Panc1 (cell line): ENCODE measurements around the gene TFEB. TPM values are rescaled to one million over a fixed set of nuclear protein-coding genes. Genes with fewer than 3 reads are reported as not detected.

Source experiments
- ATAC-seq: fragments of 200-7000 bp; cut with Tn5 transposase; 2 replicates; pipeline ENCODE4 v1.9.1; 2020; ENCODE audit warnings: mild to moderate bottlenecking, moderate library complexity
- BruUV-seq: library from RNA; stranded (reverse); fragments of 400-500 nt; replicated peaks from 2 replicates; lab custom pipeline; 2021; lab: Mats Ljungman, UMichigan
- CTCF ChIA-PET: fragments of 300-600 bp; sonication (Branson Sonifier 250); formaldehyde crosslinking; loops from one replicate; lab custom pipeline; 2022; ENCODE audit warnings: antibody characterized with exemption; lab: Charles Lee
- POLR2A ChIA-PET: fragments of 300-600 bp; sonication (Branson Sonifier 250); formaldehyde crosslinking; loops from one replicate; lab custom pipeline; 2022; ENCODE audit warnings: antibody characterized with exemption; lab: Charles Lee
- DNase-seq: peaks from one replicate; pipeline ENCODE4 v3.0.0-alpha.2; 2010; ENCODE audit warnings: low read depth, low spot score
- H3K27ac ChIP-seq: 2 replicates; pipeline ENCODE4 v1.5.1; 2011; ENCODE audit warnings: mild to moderate bottlenecking, low read length, inconsistent platforms
- H3K27me3 ChIP-seq: fragments of 200-500 bp; sonication (Bioruptor generic); 2 replicates; pipeline ENCODE4 v1.6.0; 2014; ENCODE audit warnings: low read length, inconsistent platforms; ENCODE audit not compliant: control insufficient read depth, insufficient read depth
- H3K36me3 ChIP-seq: fragments of 200-500 bp; sonication (Bioruptor generic); 2 replicates; pipeline ENCODE4 v1.5.1; 2014; ENCODE audit warnings: inconsistent platforms, mild to moderate bottlenecking, low read length, moderate library complexity; ENCODE audit not compliant: control insufficient read depth, insufficient read depth
- H3K4me1 ChIP-seq: 2 replicates; pipeline ENCODE4 v1.5.1; 2011; ENCODE audit warnings: inconsistent platforms, mild to moderate bottlenecking, low read length, moderate library complexity; ENCODE audit not compliant: control insufficient read depth, insufficient read depth
- H3K4me3 ChIP-seq, 2 experiments: 2 replicates each; pipeline ENCODE4 v1.5.1; 2011 to 2012; ENCODE audit warnings: low read depth in 2 of 2, low read length in 2 of 2, mild to moderate bottlenecking in 2 of 2, inconsistent platforms in 1 of 2, moderate library complexity in 1 of 2
- H3K9me3 ChIP-seq: fragments of 200-500 bp; sonication (Bioruptor generic); 2 replicates; pipeline ENCODE4 v1.5.1; 2014; ENCODE audit warnings: low read depth, mild to moderate bottlenecking, inconsistent platforms, low read length, moderate library complexity; ENCODE audit not compliant: control insufficient read depth, insufficient read depth
- POLR2AphosphoS5 ChIP-seq: IDR thresholded peaks from 2 replicates; pipeline ENCODE4 v1.6.1; 2012; ENCODE audit warnings: mild to moderate bottlenecking, low read depth, low read length, moderate library complexity
- SIN3A ChIP-seq: IDR thresholded peaks from 2 replicates; pipeline ENCODE4 v1.6.1; 2012; ENCODE audit warnings: low read depth, mild to moderate bottlenecking, low read length, moderate library complexity, borderline replicate concordance; ENCODE audit not compliant: insufficient read depth
- TCF7L2 ChIP-seq: IDR thresholded peaks from 2 replicates; pipeline ENCODE4 v1.6.1; 2011; ENCODE audit warnings: mild to moderate bottlenecking, low read depth, low read length, inconsistent platforms
- in situ Hi-C: cut with HindIII; loops from 2 replicates; pipeline ENCODE4 v1.10.0; 2016; ENCODE audit warnings: low sequenced_read_pairs, low pct_unique_long_range_greater_than_20kb
- intact Hi-C: fragments of 100-400 bp; cut with micrococcal nuclease; formaldehyde crosslinking; loops from one replicate; pipeline ENCODE4 v1.10.0; 2022; ENCODE audit not compliant: unreplicated experiment
- total RNA-seq: library from RNA; stranded (reverse); gene quantifications from one replicate; pipeline ENCODE4 v1.2.1, GENCODE V29; 2021; ENCODE audit not compliant: unreplicated experiment
- TF ChIP-seq, protein P1 (sequence below): fragments of 450-650 bp; IDR thresholded peaks from 2 replicates; pipeline ENCODE4 v1.5.1; 2017; ENCODE audit warnings: mild to moderate bottlenecking
- TF ChIP-seq, protein P2 (sequence below), 2 experiments: IDR thresholded peaks; 2 replicates each; pipeline ENCODE4 v1.6.1; 2011 to 2012; ENCODE audit warnings: low read depth in 2 of 2, control low read depth in 1 of 2, low read length in 1 of 2, mild to moderate bottlenecking in 1 of 2, moderate library complexity in 1 of 2; ENCODE audit not compliant: insufficient read depth in 1 of 2

Gene TFEB
- total RNA-seq, 1 experiment from 2014 or later: 13.3 TPM

DNA sequence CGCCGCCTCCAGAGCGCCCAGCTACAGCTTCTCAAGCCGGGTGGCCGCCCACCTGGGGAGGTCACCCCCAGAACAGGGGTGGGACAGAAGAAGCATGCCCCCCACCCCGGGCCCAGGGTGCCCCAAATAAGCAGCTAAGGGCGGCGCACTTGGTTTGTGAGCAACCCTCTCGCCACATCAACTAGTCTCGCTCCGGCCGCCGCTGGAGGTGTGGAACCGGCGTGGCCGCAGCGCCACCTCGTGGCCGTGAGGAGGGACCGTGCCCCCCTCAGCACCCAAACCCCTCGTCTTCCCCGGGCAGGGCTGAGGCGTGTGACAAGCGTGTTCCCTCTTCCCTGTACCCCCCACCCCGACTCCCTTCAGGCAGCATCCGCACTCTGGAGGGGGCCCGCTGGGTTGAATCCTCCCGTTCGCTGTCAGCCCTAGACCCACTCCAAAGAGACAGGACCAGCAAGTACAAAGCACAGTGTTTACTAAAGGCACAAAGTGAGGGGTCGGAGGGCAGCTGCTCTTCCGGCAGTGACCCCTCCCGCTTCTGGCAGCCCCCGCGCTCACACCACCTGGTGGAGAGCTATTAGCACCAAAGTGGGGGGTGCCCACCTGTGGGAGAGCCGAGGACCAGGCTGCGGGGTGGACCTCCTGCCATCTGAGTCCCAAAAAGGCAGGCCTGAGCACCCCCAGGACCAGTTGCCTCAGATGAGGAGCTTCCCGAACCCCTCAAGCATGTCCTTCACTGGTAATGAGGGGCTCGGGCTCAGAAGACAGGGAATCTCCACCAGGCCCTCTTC is 51.7 kb downstream of the TFEB start:
- Histone ChIP-seq H3K27ac (no peak overlapping the region), H3K9me3 (no peaks in the 10 kb centered on the region), H3K4me1 (no peaks in the 10 kb centered on the region; the same call in none of the 2 replicates), H3K4me3 (no peak overlapping the region), H3K36me3 (no peaks in the 10 kb centered on the region), H3K27me3 (no peaks in the 10 kb centered on the region)
- in situ Hi-C loops: no loop called here
- ChIA-PET POLR2A (no interaction called here), CTCF (interaction anchor here (0.6 to 1.7 kb wide), 3 partner anchors 65 to 169 kb away, joined by 4 to 19 read pairs (median 4); no protein-coding TSS in a partner anchor)
- TF ChIP-seq SIN3A (no peak), POLR2AphosphoS5 (no peak)
- TF ChIP-seq, protein P1, sequence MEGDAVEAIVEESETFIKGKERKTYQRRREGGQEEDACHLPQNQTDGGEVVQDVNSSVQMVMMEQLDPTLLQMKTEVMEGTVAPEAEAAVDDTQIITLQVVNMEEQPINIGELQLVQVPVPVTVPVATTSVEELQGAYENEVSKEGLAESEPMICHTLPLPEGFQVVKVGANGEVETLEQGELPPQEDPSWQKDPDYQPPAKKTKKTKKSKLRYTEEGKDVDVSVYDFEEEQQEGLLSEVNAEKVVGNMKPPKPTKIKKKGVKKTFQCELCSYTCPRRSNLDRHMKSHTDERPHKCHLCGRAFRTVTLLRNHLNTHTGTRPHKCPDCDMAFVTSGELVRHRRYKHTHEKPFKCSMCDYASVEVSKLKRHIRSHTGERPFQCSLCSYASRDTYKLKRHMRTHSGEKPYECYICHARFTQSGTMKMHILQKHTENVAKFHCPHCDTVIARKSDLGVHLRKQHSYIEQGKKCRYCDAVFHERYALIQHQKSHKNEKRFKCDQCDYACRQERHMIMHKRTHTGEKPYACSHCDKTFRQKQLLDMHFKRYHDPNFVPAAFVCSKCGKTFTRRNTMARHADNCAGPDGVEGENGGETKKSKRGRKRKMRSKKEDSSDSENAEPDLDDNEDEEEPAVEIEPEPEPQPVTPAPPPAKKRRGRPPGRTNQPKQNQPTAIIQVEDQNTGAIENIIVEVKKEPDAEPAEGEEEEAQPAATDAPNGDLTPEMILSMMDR: peak; percentile 96
- peak; percentile 90 for ATAC-seq
- no TSS peak for BruUV-seq
- intact Hi-C loops: loop anchor here (2.0 to 10.0 kb wide), 3 partner anchors 259 to 377 kb away; no protein-coding TSS in a partner anchor
- DNase-seq: peak; percentile 12

DNA sequence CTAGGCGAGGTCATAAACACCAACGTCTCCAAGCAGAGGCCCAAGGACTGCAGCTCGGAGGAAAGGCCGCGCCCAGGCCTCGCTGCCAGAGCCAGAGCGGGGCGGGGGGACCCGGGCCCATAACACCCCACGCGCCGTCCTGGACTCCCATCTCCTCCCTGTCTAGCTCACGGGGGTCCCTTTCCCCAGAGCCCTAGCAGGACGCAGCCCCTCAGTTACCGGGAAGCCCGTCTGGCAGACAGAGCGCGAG is 52.2 kb downstream of the TFEB start:
- intact Hi-C loops: loop anchor here (2.0 to 10.0 kb wide), 3 partner anchors 258 to 376 kb away; no protein-coding TSS in a partner anchor
- Histone ChIP-seq H3K4me1 (no peaks in the 10 kb centered on the region; the same call in none of the 2 replicates), H3K36me3 (no peaks in the 10 kb centered on the region), H3K9me3 (no peaks in the 10 kb centered on the region), H3K27ac (no peak overlapping the region), H3K27me3 (no peaks in the 10 kb centered on the region), H3K4me3 (no peak overlapping the region)
- peak; percentile 13; the same call in 1 of the 2 replicates for ATAC-seq
- DNase-seq: no peak
- CTCF ChIA-PET: interaction anchor here (0.6 to 1.7 kb wide), 2 partner anchors 81 to 170 kb away, joined by 4 to 19 read pairs; no protein-coding TSS in a partner anchor
- in situ Hi-C loops: no loop called here
- TF ChIP-seq POLR2AphosphoS5 (no peak), TCF7L2 (no peak), SIN3A (no peak)
- TF ChIP-seq, protein P1: no peak
- TF ChIP-seq, protein P2, sequence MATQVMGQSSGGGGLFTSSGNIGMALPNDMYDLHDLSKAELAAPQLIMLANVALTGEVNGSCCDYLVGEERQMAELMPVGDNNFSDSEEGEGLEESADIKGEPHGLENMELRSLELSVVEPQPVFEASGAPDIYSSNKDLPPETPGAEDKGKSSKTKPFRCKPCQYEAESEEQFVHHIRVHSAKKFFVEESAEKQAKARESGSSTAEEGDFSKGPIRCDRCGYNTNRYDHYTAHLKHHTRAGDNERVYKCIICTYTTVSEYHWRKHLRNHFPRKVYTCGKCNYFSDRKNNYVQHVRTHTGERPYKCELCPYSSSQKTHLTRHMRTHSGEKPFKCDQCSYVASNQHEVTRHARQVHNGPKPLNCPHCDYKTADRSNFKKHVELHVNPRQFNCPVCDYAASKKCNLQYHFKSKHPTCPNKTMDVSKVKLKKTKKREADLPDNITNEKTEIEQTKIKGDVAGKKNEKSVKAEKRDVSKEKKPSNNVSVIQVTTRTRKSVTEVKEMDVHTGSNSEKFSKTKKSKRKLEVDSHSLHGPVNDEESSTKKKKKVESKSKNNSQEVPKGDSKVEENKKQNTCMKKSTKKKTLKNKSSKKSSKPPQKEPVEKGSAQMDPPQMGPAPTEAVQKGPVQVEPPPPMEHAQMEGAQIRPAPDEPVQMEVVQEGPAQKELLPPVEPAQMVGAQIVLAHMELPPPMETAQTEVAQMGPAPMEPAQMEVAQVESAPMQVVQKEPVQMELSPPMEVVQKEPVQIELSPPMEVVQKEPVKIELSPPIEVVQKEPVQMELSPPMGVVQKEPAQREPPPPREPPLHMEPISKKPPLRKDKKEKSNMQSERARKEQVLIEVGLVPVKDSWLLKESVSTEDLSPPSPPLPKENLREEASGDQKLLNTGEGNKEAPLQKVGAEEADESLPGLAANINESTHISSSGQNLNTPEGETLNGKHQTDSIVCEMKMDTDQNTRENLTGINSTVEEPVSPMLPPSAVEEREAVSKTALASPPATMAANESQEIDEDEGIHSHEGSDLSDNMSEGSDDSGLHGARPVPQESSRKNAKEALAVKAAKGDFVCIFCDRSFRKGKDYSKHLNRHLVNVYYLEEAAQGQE (IDR thresholded peaks at IDR 0.05; ENCODE audit: insufficient read depth in 1 of 2, low read depth in 2 of 2, low read length in 1 of 2): no peak
- POLR2A ChIA-PET: no interaction called here
- no TSS peak for BruUV-seq
